ENCODE data around the gene MYOT.

- TF ChIP-seq CTCF (IDR thresholded peaks at IDR 0.05): no peak
- TF ChIP-seq ZFX (IDR thresholded peaks at IDR 0.05; ENCODE audit: borderline replicate concordance): no peak
Observed at GRCh38 chr5:137867664-137868063, at the start of gene MYOT.
